HCT116 (cell line): Measurements from ENCODE around the gene SLC9A9. TPM values are rescaled to one million over a fixed set of nuclear protein-coding genes. Genes with fewer than 3 reads are reported as not detected.

Experiments used
- ATAC-seq: fragments of 200-7000 bp; cut with Tn5 transposase; 2 replicates; pipeline ENCODE4 v1.9.1; 2020; ENCODE audit warnings: mild to moderate bottlenecking, moderate library complexity
- BruUV-seq: library from RNA; stranded (reverse); fragments of 400-500 nt; replicated peaks from 2 replicates; lab custom pipeline; 2021; lab: Mats Ljungman, UMichigan
- CTCF ChIA-PET: fragments of 300-600 bp; sonication (Branson Sonifier 250); formaldehyde crosslinking; loops from one replicate; lab custom pipeline; 2021; ENCODE audit warnings: antibody characterized with exemption; lab: Charles Lee
- POLR2A ChIA-PET: fragments of 300-600, 350-600 bp; sonication (Branson Sonifier 250); formaldehyde crosslinking; loops from one replicate; lab custom pipeline; 2021; ENCODE audit warnings: antibody characterized with exemption; lab: Charles Lee
- RAD21 ChIA-PET, 2 experiments: fragments of 300-600 bp; sonication (Branson Sonifier 250); formaldehyde crosslinking; loops; one replicate each; lab custom pipeline; 2023; ENCODE audit warnings: low total read pairs in 2 of 2; ENCODE audit not compliant: uncharacterized antibody in 2 of 2, unreplicated experiment in 2 of 2, low non-redundant PET in 1 of 2; lab: Charles Lee
- DNase-seq: peaks from one replicate; pipeline ENCODE4 v3.0.0-alpha.2; 2010; ENCODE audit warnings: low read depth, low spot score
- H2AFZ ChIP-seq: fragments of 200-600 bp; shearing (Covaris generic), sonication (generic); 2 replicates; pipeline ENCODE4 v1.6.1; 2017; ENCODE audit warnings: low read depth, mixed run types, mixed read lengths, antibody characterized with exemption, low read length; ENCODE audit not compliant: poor library complexity, severe bottlenecking
- H3K27ac ChIP-seq: 2 replicates; pipeline ENCODE4 v1.5.1; 2012; ENCODE audit warnings: low read depth, low read length
- H3K27me3 ChIP-seq: fragments of 200-600 bp; sonication (generic); 2 replicates; pipeline ENCODE4 v1.6.1; 2016; ENCODE audit warnings: mixed run types, low read length, mixed read lengths; ENCODE audit not compliant: insufficient read depth
- H3K36me3 ChIP-seq, 2 experiments: fragments of 200-500 bp in 1 of 2; fragments of 200-600 bp in 1 of 2; sonication (Bioruptor generic) in 1 of 2; sonication (generic) in 1 of 2; 2 replicates each; pipeline versions ENCODE4 v1.5.1 to v1.6.1; 2014 to 2016; ENCODE audit warnings: low read length in 2 of 2, inconsistent platforms in 1 of 2, mixed read lengths in 1 of 2, mixed run types in 1 of 2; ENCODE audit not compliant: insufficient read depth in 2 of 2, control insufficient read depth in 1 of 2
- H3K4me1 ChIP-seq, 2 experiments: fragments of 200-600 bp in 1 of 2; sonication (generic) in 1 of 2; 2 replicates each; pipeline versions ENCODE4 v1.5.1 to v1.6.1; 2012 to 2017; ENCODE audit warnings: low read length in 2 of 2, inconsistent platforms in 1 of 2, mild to moderate bottlenecking in 1 of 2, mixed read lengths in 1 of 2, mixed run types in 1 of 2, moderate library complexity in 1 of 2; ENCODE audit not compliant: insufficient read depth in 2 of 2, control insufficient read depth in 1 of 2
- H3K4me2 ChIP-seq: fragments of 200-600 bp; sonication (generic); 2 replicates; pipeline ENCODE4 v1.6.1; 2017; ENCODE audit warnings: mixed run types, low read length, mixed read lengths
- H3K4me3 ChIP-seq, 2 experiments: fragments of 200-600 bp in 1 of 2; sonication (generic) in 1 of 2; replicated peaks in 1 of 2; 2 replicates each; pipeline ENCODE4 v1.5.1; 2011 to 2016; ENCODE audit warnings: low read length in 2 of 2, control low read depth in 1 of 2, low read depth in 1 of 2, mild to moderate bottlenecking in 1 of 2, mixed read lengths in 1 of 2, mixed run types in 1 of 2
- H3K79me2 ChIP-seq: fragments of 200-600 bp; sonication (generic); 2 replicates; pipeline ENCODE4 v1.6.1; 2017; ENCODE audit warnings: mild to moderate bottlenecking, mixed run types, low read length, moderate library complexity, mixed read lengths; ENCODE audit not compliant: insufficient read depth
- H3K9ac ChIP-seq: fragments of 200-600 bp; sonication (generic); 2 replicates; pipeline ENCODE4 v1.6.1; 2016; ENCODE audit warnings: low read length, mixed read lengths
- H3K9me2 ChIP-seq: fragments of 200-600 bp; sonication (generic), shearing (Covaris generic); 2 replicates; pipeline ENCODE4 v1.6.1; 2017; ENCODE audit warnings: mixed run types, mild to moderate bottlenecking, moderate library complexity; ENCODE audit not compliant: insufficient read depth
- H3K9me3 ChIP-seq, 2 experiments: fragments of 200-500 bp in 1 of 2; fragments of 200-600 bp in 1 of 2; sonication (Bioruptor generic) in 1 of 2; sonication (generic) in 1 of 2; 2 replicates each; pipeline ENCODE4 v1.6.1; 2014 to 2017; ENCODE audit warnings: low read length in 2 of 2, mixed read lengths in 2 of 2, inconsistent platforms in 1 of 2, low read depth in 1 of 2, mild to moderate bottlenecking in 1 of 2, mixed run types in 1 of 2, moderate library complexity in 1 of 2; ENCODE audit not compliant: control insufficient read depth in 1 of 2, insufficient read depth in 1 of 2
- H4K20me1 ChIP-seq: fragments of 200-600 bp; sonication (generic), shearing (Covaris generic); 2 replicates; pipeline ENCODE4 v1.6.1; 2017; ENCODE audit warnings: mixed run types, mild to moderate bottlenecking, moderate library complexity; ENCODE audit not compliant: insufficient read depth
- CBX3 ChIP-seq: IDR thresholded peaks from 2 replicates; pipeline ENCODE4 v1.6.1; 2012; ENCODE audit warnings: low read depth
- CEBPB ChIP-seq: IDR thresholded peaks from 2 replicates; pipeline ENCODE4 v1.6.1; 2012; ENCODE audit warnings: low read depth
- EGR1 ChIP-seq: IDR thresholded peaks from 2 replicates; pipeline ENCODE4 v1.6.1; 2012; ENCODE audit warnings: low read depth
- ELF1 ChIP-seq: IDR thresholded peaks from 2 replicates; pipeline ENCODE4 v1.6.1; 2012; ENCODE audit warnings: low read depth, borderline replicate concordance
- EZH2phosphoT487 ChIP-seq: fragments of 200-600 bp; IDR thresholded peaks from 2 replicates; pipeline ENCODE4 v1.6.1; 2018; ENCODE audit warnings: antibody characterized with exemption, borderline replicate concordance
- FOSL1 ChIP-seq: IDR thresholded peaks from 2 replicates; pipeline ENCODE4 v1.6.1; 2012; ENCODE audit warnings: low read depth
- JUND ChIP-seq: IDR thresholded peaks from 2 replicates; pipeline ENCODE4 v1.6.1; 2012
- POLR2AphosphoS5 ChIP-seq: IDR thresholded peaks from 2 replicates; pipeline ENCODE4 v1.6.1; 2011; ENCODE audit warnings: mild to moderate bottlenecking, low read depth, low read length, moderate library complexity
- RAD21 ChIP-seq: IDR thresholded peaks from 2 replicates; pipeline ENCODE4 v1.6.1; 2012; ENCODE audit warnings: low read depth, mild to moderate bottlenecking
- SP1 ChIP-seq: IDR thresholded peaks from 2 replicates; pipeline ENCODE4 v1.6.1; 2012; ENCODE audit warnings: low read depth
- SRF ChIP-seq: IDR thresholded peaks from 2 replicates; pipeline ENCODE4 v1.6.1; 2012; ENCODE audit warnings: low read depth
- intact Hi-C: fragments of 100-400 bp; cut with micrococcal nuclease; formaldehyde crosslinking; loops from 2 replicates; pipeline ENCODE4 v1.10.0; 2022
- total RNA-seq: library from RNA; stranded (reverse); gene quantifications from one replicate; pipeline ENCODE4 v1.2.1, GENCODE V29; 2021; ENCODE audit not compliant: unreplicated experiment
- TF ChIP-seq, protein P1 (sequence below): IDR thresholded peaks from 2 replicates; pipeline ENCODE4 v1.6.1; 2011; ENCODE audit warnings: mild to moderate bottlenecking, low read length, moderate library complexity; ENCODE audit not compliant: insufficient replicate concordance; ENCODE audit errors: extremely low read depth
- TF ChIP-seq, protein P2 (sequence below): IDR thresholded peaks from 2 replicates; pipeline ENCODE4 v1.6.1; 2012

Gene SLC9A9
- total RNA-seq, 1 experiment from 2014 or later: 0.20 TPM

DNA sequence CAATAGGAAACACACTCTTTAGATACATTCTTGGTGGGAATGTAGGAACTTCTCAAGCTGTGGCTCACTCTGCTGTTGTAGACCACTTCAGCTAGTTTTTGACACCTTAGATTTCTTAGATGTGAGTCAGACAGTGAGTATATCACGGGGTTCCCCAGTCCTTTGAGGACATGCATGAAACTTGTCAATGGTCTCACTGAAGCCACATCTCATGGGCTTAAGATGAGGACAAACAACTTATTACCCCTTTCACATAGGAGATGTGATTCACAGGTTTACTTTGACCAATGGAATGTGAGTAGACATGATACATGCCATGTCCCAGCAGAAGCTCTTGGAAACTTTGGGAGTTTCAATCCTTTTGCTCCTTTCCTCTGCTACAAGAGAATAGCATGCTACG lies 403.1 kb downstream of the SLC9A9 start:
- no peak for TF ChIP-seq EZH2phosphoT487
- Histone ChIP-seq H4K20me1 (no peaks in the 10 kb centered on the region), H3K4me2 (no peak overlapping the region), H3K4me3 (no peak overlapping the region), H3K9ac (no peak overlapping the region), H3K27ac (no peak overlapping the region), H2AFZ (no peak overlapping the region), H3K27me3 (no peaks in the 10 kb centered on the region), H3K9me2 (no peaks in the 10 kb centered on the region; the same call in 1 of the 2 replicates), H3K36me3 (no peaks in the 10 kb centered on the region), H3K4me1 (peaks cover 0 to 21% of the 10 kb centered on the region in 2 experiments; a peak in 2 of 4 replicates), H3K79me2 (no peaks in the 10 kb centered on the region), H3K9me3 (no peaks in the 10 kb centered on the region)
- no TSS peak for BruUV-seq
- RAD21 ChIA-PET: no interaction called here
- POLR2A ChIA-PET: no interaction called here
- intact Hi-C loops: no loop called here
- CTCF ChIA-PET: no interaction called here
- ATAC-seq (no peak), DNase-seq (no peak)

DNA sequence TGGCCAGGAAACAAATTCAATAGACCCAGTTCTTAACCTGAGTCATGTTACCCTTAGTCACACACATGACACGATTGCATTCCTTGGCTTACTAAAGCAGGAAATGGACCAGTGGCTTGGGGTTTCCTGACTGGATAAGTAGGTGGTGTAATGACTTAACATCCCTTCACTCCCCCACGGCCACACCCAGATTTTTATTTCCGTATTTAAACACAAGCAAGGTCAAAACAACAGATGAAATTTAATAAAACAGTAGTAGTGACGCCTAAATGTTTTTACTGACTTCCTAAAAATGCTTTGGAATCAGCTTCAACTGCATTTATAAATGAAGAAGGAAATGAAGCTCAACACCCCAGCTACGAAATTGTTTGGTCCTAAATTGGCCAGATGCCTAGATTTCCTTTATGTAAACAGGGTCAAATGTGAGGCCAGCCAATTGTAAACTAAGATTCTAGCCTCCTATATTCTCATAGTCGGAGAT lies 404.4 kb downstream of the SLC9A9 start:
- Histone ChIP-seq H3K27ac (no peak overlapping the region), H3K4me1 (peaks cover 0 to 21% of the 10 kb centered on the region in 2 experiments; a peak in 2 of 4 replicates), H2AFZ (peak overlapping the region; percentile 65), H3K9ac (no peak overlapping the region), H3K4me2 (peak overlapping the region; percentile 44), H3K9me2 (no peaks in the 10 kb centered on the region; the same call in 1 of the 2 replicates), H3K79me2 (no peaks in the 10 kb centered on the region), H3K4me3 (no peak overlapping the region), H4K20me1 (no peaks in the 10 kb centered on the region), H3K36me3 (no peaks in the 10 kb centered on the region), H3K27me3 (no peaks in the 10 kb centered on the region), H3K9me3 (no peaks in the 10 kb centered on the region)
- ChIA-PET RAD21 (no interaction called here), POLR2A (no interaction called here), CTCF (interaction anchor here (0.7 kb wide), 1 partner anchor 10 kb away, joined by 5 read pairs; no protein-coding TSS in a partner anchor)
- intact Hi-C loops: no loop called here
- ATAC-seq (peak; percentile 74), DNase-seq (peak; percentile 77)
- BruUV-seq: no TSS peak
- TF ChIP-seq, protein P1, sequence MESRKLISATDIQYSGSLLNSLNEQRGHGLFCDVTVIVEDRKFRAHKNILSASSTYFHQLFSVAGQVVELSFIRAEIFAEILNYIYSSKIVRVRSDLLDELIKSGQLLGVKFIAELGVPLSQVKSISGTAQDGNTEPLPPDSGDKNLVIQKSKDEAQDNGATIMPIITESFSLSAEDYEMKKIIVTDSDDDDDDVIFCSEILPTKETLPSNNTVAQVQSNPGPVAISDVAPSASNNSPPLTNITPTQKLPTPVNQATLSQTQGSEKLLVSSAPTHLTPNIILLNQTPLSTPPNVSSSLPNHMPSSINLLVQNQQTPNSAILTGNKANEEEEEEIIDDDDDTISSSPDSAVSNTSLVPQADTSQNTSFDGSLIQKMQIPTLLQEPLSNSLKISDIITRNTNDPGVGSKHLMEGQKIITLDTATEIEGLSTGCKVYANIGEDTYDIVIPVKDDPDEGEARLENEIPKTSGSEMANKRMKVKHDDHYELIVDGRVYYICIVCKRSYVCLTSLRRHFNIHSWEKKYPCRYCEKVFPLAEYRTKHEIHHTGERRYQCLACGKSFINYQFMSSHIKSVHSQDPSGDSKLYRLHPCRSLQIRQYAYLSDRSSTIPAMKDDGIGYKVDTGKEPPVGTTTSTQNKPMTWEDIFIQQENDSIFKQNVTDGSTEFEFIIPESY: no peak
- TF ChIP-seq FOSL1 (peak; percentile 68), EZH2phosphoT487 (no peak), SP1 (peak; percentile 57), JUND (peak; percentile 59), EGR1 (peak; percentile 49; the same call in 1 of the 2 replicates), SRF (0 out of 2 replicates have a peak, but pooled peaks have one; percentile 17), RAD21 (no peak), CEBPB (peak; percentile 67), CBX3 (peak; percentile 86), POLR2AphosphoS5 (0 out of 2 replicates have a peak, but pooled peaks have one; percentile 13), ELF1 (peak; percentile 49)
- TF ChIP-seq, protein P2, sequence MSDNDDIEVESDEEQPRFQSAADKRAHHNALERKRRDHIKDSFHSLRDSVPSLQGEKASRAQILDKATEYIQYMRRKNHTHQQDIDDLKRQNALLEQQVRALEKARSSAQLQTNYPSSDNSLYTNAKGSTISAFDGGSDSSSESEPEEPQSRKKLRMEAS: peak; percentile 43; the same call in 1 of the 2 replicates
